ENCODE data around the gene FAM83C.

DNA sequence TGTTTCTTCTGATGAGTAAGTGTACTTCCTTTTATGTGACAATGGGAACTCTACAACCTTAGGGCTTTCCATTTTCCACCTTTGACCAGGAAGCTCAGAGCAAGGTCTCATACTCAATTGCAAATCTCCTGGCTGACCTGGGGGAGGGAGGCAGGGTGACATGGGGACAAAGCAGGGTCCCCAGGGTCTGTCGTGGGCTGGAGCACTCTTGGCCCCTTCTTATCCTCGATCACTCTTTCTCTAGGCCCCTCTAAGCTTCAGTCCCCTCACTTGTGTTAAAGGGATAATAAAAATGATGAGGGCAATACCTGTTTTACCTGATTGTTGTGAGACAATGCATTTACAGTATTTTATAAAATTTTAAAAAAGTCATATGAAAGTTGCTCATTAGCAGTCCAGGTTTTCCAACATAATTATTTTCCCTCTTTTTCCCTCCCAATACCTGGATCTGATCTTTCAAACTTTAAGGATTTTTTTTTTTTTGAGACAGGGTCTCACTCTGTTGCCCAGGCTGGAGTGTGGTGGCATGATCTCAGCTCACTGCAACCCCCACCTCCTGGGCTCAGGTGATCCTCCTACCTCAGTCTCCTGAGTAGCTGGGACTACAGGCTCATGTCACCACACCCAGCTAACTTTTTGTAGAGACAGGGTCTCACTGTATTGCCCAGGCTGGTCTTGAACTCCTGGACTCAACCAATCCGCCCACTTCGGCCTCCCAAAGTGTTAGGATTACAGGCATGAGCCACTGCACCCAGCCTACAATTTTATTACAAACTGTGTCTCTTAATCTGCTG is 8.4 kb upstream of the FAM83C start:
- TF ChIP-seq EGR1 (IDR thresholded peaks at IDR 0.05) = no peak
- TF ChIP-seq, protein P1, sequence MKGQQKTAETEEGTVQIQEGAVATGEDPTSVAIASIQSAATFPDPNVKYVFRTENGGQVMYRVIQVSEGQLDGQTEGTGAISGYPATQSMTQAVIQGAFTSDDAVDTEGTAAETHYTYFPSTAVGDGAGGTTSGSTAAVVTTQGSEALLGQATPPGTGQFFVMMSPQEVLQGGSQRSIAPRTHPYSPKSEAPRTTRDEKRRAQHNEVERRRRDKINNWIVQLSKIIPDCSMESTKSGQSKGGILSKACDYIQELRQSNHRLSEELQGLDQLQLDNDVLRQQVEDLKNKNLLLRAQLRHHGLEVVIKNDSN (IDR thresholded peaks at IDR 0.05) = no peak
- TF ChIP-seq, protein P2, sequence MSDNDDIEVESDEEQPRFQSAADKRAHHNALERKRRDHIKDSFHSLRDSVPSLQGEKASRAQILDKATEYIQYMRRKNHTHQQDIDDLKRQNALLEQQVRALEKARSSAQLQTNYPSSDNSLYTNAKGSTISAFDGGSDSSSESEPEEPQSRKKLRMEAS (IDR thresholded peaks at IDR 0.05) = no peak
- TF ChIP-seq EP300 (IDR thresholded peaks at IDR 0.05; ENCODE audit: borderline replicate concordance) = no peak
- TF ChIP-seq TAF1 (IDR thresholded peaks at IDR 0.05; ENCODE audit: low read depth) = no peak
- TF ChIP-seq YY1 (IDR thresholded peaks at IDR 0.05; ENCODE audit: low read depth) = no peak
- no peak for TF ChIP-seq RAD21 (IDR thresholded peaks at IDR 0.05; ENCODE audit: low read depth)
- TF ChIP-seq, protein P3, sequence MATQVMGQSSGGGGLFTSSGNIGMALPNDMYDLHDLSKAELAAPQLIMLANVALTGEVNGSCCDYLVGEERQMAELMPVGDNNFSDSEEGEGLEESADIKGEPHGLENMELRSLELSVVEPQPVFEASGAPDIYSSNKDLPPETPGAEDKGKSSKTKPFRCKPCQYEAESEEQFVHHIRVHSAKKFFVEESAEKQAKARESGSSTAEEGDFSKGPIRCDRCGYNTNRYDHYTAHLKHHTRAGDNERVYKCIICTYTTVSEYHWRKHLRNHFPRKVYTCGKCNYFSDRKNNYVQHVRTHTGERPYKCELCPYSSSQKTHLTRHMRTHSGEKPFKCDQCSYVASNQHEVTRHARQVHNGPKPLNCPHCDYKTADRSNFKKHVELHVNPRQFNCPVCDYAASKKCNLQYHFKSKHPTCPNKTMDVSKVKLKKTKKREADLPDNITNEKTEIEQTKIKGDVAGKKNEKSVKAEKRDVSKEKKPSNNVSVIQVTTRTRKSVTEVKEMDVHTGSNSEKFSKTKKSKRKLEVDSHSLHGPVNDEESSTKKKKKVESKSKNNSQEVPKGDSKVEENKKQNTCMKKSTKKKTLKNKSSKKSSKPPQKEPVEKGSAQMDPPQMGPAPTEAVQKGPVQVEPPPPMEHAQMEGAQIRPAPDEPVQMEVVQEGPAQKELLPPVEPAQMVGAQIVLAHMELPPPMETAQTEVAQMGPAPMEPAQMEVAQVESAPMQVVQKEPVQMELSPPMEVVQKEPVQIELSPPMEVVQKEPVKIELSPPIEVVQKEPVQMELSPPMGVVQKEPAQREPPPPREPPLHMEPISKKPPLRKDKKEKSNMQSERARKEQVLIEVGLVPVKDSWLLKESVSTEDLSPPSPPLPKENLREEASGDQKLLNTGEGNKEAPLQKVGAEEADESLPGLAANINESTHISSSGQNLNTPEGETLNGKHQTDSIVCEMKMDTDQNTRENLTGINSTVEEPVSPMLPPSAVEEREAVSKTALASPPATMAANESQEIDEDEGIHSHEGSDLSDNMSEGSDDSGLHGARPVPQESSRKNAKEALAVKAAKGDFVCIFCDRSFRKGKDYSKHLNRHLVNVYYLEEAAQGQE (IDR thresholded peaks at IDR 0.05; ENCODE audit: low read depth) = no peak
- TF ChIP-seq CEBPB (IDR thresholded peaks at IDR 0.05) = no peak
- TF ChIP-seq TEAD4 (IDR thresholded peaks at IDR 0.05) = no peak
- TF ChIP-seq FOXM1 (IDR thresholded peaks at IDR 0.05; ENCODE audit: borderline replicate concordance, low read depth) = no peak
- TF ChIP-seq TCF12 (IDR thresholded peaks at IDR 0.05; ENCODE audit: low read depth) = no peak
- TF ChIP-seq CREB1 (IDR thresholded peaks at IDR 0.05; ENCODE audit: low read depth) = no peak
